ENCODE results near the gene CARHSP1. TPM values are rescaled to one million over a fixed set of nuclear protein-coding genes. Genes with fewer than 3 reads are reported as not detected.
A peak's percentile ranks its signal among the peaks of the same experiment; 100 is the strongest.

CARHSP1 gene
- total and polyA plus RNA-seq, 9 of the 15 experiments (the other 6 are each of a cell fraction or from before 2014, with no cell fraction given): 5.8 to 114 (median 41.1) TPM

DNA sequence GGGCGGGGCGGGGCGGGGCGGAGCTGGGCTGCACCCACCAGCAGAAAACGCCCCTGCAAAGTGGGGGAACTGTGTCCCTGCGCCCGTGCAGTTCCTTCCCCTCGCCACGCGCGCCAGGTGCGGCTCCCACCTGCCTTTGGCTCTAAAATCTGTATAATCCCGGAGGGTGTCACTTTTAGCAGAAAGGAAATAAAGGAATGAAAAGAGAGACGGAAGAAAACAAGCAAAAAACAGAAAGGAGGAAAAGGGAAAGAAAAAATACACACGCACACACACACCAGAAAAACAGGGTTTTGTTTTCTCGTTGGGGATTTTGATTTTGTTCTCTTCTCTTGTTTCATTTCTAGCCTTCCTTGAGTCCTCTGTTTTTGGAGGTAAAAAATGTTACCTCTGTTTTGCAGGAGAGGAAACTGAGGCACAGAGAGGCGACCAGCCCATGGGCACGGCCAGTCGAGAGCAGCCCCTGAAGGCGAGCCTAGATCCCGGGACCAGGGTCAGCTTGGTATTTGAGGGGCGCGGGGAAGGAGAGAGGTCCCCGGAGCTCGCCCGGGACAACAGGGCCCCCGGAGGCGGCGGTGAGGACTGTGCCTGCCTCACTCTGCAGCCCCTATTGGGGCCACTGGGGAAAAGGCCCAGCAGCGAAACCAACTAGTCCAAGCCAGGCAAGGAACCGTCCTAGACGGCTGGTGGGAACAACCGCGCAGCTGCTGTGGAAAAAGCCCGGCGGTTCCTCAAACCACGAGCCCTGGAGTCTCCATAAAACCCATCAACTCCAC, 594 bp upstream of the CARHSP1 start (continued):
- no peak for TF ChIP-seq ZNF23 (CRISPR knock-in tag; IDR thresholded peaks at IDR 0.05)
- TF ChIP-seq PHF21A (IDR thresholded peaks at IDR 0.05; ENCODE audit: borderline replicate concordance, low read depth): no peak
- TF ChIP-seq ZNF174 (CRISPR knock-in tag; IDR thresholded peaks at IDR 0.05): no peak
- TF ChIP-seq, protein P1, sequence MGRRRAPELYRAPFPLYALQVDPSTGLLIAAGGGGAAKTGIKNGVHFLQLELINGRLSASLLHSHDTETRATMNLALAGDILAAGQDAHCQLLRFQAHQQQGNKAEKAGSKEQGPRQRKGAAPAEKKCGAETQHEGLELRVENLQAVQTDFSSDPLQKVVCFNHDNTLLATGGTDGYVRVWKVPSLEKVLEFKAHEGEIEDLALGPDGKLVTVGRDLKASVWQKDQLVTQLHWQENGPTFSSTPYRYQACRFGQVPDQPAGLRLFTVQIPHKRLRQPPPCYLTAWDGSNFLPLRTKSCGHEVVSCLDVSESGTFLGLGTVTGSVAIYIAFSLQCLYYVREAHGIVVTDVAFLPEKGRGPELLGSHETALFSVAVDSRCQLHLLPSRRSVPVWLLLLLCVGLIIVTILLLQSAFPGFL (CRISPR knock-in tag; IDR thresholded peaks at IDR 0.05): no peak
- no peak for TF ChIP-seq CHD4 (IDR thresholded peaks at IDR 0.05; ENCODE audit: insufficient read depth, insufficient replicate concordance, low read depth, low read length, poor library complexity, severe bottlenecking)
- TF ChIP-seq POLR3A (IDR thresholded peaks at IDR 0.05; ENCODE audit: borderline replicate concordance, extremely low read depth, insufficient read depth, insufficient read length): no peak
- TF ChIP-seq E2F8 (IDR thresholded peaks at IDR 0.05; ENCODE audit: low read depth, partially characterized antibody): peak; percentile 41
- no peak for TF ChIP-seq YBX1 (IDR thresholded peaks at IDR 0.05)
- peak; percentile 17 to 33; a peak in 2 of 4 replicates for TF ChIP-seq HDAC1 (IDR thresholded peaks at IDR 0.05)
- no peak for TF ChIP-seq ZNF347 (CRISPR knock-in tag; IDR thresholded peaks at IDR 0.05; ENCODE audit: low read depth)
- TF ChIP-seq SRSF3 (IDR thresholded peaks at IDR 0.05; ENCODE audit: insufficient read depth, low read length): no peak
- TF ChIP-seq, protein P2, sequence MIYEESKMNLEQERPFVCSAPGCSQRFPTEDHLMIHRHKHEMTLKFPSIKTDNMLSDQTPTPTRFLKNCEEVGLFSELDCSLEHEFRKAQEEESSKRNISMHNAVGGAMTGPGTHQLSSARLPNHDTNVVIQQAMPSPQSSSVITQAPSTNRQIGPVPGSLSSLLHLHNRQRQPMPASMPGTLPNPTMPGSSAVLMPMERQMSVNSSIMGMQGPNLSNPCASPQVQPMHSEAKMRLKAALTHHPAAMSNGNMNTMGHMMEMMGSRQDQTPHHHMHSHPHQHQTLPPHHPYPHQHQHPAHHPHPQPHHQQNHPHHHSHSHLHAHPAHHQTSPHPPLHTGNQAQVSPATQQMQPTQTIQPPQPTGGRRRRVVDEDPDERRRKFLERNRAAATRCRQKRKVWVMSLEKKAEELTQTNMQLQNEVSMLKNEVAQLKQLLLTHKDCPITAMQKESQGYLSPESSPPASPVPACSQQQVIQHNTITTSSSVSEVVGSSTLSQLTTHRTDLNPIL (CRISPR knock-in tag; IDR thresholded peaks at IDR 0.05): no peak
- 0 out of 4 replicates have a peak, but pooled peaks of 1 of the 2 experiments have one; percentile 57 for TF ChIP-seq ARNT (IDR thresholded peaks at IDR 0.05)
- TF ChIP-seq NR3C1 (CRISPR knock-in tag; IDR thresholded peaks at IDR 0.05): no peak
- no peak for TF ChIP-seq ZFP30 (CRISPR knock-in tag; IDR thresholded peaks at IDR 0.05; ENCODE audit: borderline replicate concordance)
- no peak for TF ChIP-seq NCOA6 (IDR thresholded peaks at IDR 0.05)
- no peak for TF ChIP-seq ZNF175 (CRISPR knock-in tag; IDR thresholded peaks at IDR 0.05; ENCODE audit: low read depth)
- TF ChIP-seq MTA2 (IDR thresholded peaks at IDR 0.05; ENCODE audit: low read depth): 0 out of 2 replicates have a peak, but pooled peaks have one; percentile 18
- no peak for TF ChIP-seq MCM2 (IDR thresholded peaks at IDR 0.05; ENCODE audit: low read depth)
- peak; percentile 14; the same call in 1 of the 2 replicates for TF ChIP-seq DPF2 (IDR thresholded peaks at IDR 0.05)
- no peak for TF ChIP-seq HDAC2 (IDR thresholded peaks at IDR 0.05)
- peak; percentile 28; the same call in 1 of the 2 replicates for TF ChIP-seq BHLHE40 (IDR thresholded peaks at IDR 0.05; ENCODE audit: low read length)
- TF ChIP-seq KLF10 (CRISPR knock-in tag; IDR thresholded peaks at IDR 0.05): no peak
- TF ChIP-seq NFYB (IDR thresholded peaks at IDR 0.05; ENCODE audit: extremely low read depth, insufficient read length): no peak

Measured in K562 (cell line).